Loucy (cell line): Measurements from ENCODE around the gene TELO2.

ENCODE experiments used
- H2AFZ ChIP-seq: fragments of 200-600 bp; sonication (generic); 2 replicates; pipeline ENCODE4 v1.6.0; 2016; ENCODE audit warnings: antibody characterized with exemption, mild to moderate bottlenecking, low read length, moderate library complexity
- H3F3A ChIP-seq: fragments of 200-600 bp; 2 replicates; pipeline ENCODE4 v1.6.0; 2016; ENCODE audit warnings: antibody characterized with exemption, low read depth, mild to moderate bottlenecking
- H3K27me3 ChIP-seq: fragments of 200-600 bp; sonication (generic); 2 replicates; pipeline ENCODE4 v1.6.1; 2014; ENCODE audit warnings: low read length, mild to moderate bottlenecking; ENCODE audit not compliant: insufficient read depth, poor library complexity, severe bottlenecking
- H3K36me3 ChIP-seq: fragments of 200-600 bp; sonication (generic); 2 replicates; pipeline ENCODE4 v1.6.1; 2016; ENCODE audit warnings: low read length; ENCODE audit not compliant: insufficient read depth
- H3K4me1 ChIP-seq: fragments of 200-600 bp; sonication (generic); 2 replicates; pipeline ENCODE4 v1.5.1; 2014; ENCODE audit warnings: low read length, mild to moderate bottlenecking; ENCODE audit not compliant: insufficient read depth, poor library complexity, severe bottlenecking
- H3K4me2 ChIP-seq: fragments of 200-600 bp; sonication (generic); 2 replicates; pipeline ENCODE4 v1.6.0; 2014; ENCODE audit warnings: antibody characterized with exemption, low read length, low read depth, mild to moderate bottlenecking; ENCODE audit not compliant: poor library complexity, severe bottlenecking
- H3K4me3 ChIP-seq: fragments of 200-600 bp; sonication (generic); 2 replicates; pipeline ENCODE4 v1.5.1; 2014; ENCODE audit warnings: low read length, mild to moderate bottlenecking, mixed read lengths; ENCODE audit not compliant: poor library complexity, severe bottlenecking
- H3K79me2 ChIP-seq: fragments of 200-600 bp; sonication (generic); 2 replicates; pipeline ENCODE4 v1.6.1; 2014; ENCODE audit warnings: low read length; ENCODE audit not compliant: insufficient read depth
- H3K9ac ChIP-seq: fragments of 200-600 bp; sonication (generic); 2 replicates; pipeline ENCODE4 v1.6.0; 2014; ENCODE audit warnings: mild to moderate bottlenecking, low read depth, low read length, moderate library complexity; ENCODE audit not compliant: poor library complexity, severe bottlenecking
- H3K9me2 ChIP-seq: fragments of 200-600 bp; sonication (generic); replicated peaks from 2 replicates; pipeline ENCODE4 v1.6.1; 2016; ENCODE audit warnings: low read depth, low read length, mixed read lengths
- H3K9me3 ChIP-seq: fragments of 200-600 bp; sonication (generic); 2 replicates; pipeline ENCODE4 v1.6.1; 2014; ENCODE audit warnings: mild to moderate bottlenecking, antibody characterized with exemption, low read length, low read depth; ENCODE audit not compliant: insufficient read depth
- H4K20me1 ChIP-seq: fragments of 200-600 bp; sonication (generic); 2 replicates; pipeline ENCODE4 v1.6.0; 2014; ENCODE audit warnings: antibody characterized with exemption, low read length, mild to moderate bottlenecking; ENCODE audit not compliant: insufficient read depth, poor library complexity, severe bottlenecking
- CTCF ChIP-seq: fragments of 200-600 bp; sonication (generic); conservative IDR thresholded peaks from 2 replicates; pipeline ENCODE4 v1.5.1; 2014; ENCODE audit warnings: mild to moderate bottlenecking, antibody characterized with exemption, low read length
- EZH2phosphoT487 ChIP-seq: fragments of 200-600 bp; IDR thresholded peaks from 2 replicates; pipeline ENCODE4 v1.6.1; 2018; ENCODE audit warnings: antibody characterized with exemption, mild to moderate bottlenecking, moderate library complexity, borderline replicate concordance

The TELO2 gene

DNA sequence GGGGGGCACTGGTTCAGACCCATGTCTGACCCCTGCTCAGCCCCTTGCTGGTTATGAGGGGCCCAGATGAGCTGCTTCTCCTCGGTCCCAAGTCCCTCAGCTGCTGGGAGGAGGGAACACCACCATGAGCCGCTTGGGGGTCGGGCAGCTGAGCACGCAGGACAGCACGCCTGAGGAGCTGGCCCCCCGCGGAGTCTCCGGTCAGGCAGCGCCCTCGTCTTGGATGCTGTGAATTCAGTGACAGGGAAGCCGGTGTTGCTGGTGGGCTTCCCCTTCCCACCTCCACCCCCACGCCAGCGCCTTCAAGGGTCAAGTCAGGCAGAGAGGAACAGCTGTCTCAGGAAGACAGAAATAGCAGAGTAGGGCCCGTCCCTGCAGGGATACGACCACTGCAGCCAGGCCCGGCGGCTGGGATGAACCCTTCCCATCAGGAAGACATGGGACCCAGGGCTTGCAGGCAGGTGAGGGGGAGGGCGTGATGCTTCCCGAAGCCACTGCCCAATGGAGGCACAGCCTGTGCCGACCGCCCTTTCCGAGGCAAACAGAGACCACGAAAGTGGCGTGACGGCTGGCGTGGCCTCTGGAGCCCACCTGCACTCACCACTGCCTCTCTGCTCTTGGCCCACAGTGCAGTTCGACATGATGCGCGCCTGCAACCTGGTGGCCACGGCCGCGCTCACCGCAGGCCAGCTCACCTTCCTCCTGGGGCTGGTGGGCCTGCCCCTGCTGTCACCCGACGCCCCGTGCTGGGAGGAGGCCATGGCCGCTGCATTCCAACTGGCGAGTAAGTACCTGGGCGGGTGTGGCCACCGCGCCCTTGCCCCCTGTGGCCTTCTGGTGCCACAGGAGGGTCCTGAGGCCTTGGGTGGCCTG lies 48.4 kb downstream of the TELO2 start:
- Histone ChIP-seq H3K27me3 (no peaks in the 10 kb centered on the region), H3K4me3 (no peak overlapping the region), H3K36me3 (no peaks in the 10 kb centered on the region), H3K4me2 (no peak overlapping the region), H3K9me2 (no peaks in the 10 kb centered on the region), H4K20me1 (no peaks in the 10 kb centered on the region), H3F3A (no peaks in the 10 kb centered on the region), H3K79me2 (no peaks in the 10 kb centered on the region), H3K4me1 (peaks cover 39% of the 10 kb centered on the region), H3K9ac (no peak overlapping the region), H3K9me3 (no peaks in the 10 kb centered on the region), H2AFZ (no peak overlapping the region)
- TF ChIP-seq EZH2phosphoT487 (no peak), CTCF (no peak)

DNA sequence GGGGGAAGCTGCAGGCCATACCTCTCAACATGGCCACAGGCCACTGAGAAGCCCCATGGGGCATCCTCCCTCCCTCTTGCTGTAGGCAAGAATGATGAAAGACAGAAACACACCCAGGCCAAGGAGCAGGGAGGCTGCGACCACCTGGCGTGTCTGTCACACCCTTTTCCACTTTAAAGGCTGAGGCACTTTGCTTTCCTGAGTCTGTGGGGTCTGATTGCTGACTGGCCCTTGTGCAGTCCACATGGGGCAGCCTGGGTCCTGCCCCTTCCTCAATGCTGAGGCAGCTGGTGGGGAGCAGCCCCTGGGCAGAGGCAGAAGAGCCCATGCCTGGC lies 49.0 kb downstream of the TELO2 start:
- Histone ChIP-seq H3F3A (no peaks in the 10 kb centered on the region), H3K79me2 (no peaks in the 10 kb centered on the region), H3K36me3 (no peaks in the 10 kb centered on the region), H2AFZ (no peak overlapping the region), H3K4me1 (peaks cover 39% of the 10 kb centered on the region), H3K4me3 (no peak overlapping the region), H3K4me2 (no peak overlapping the region), H3K9me3 (no peaks in the 10 kb centered on the region), H3K9ac (no peak overlapping the region), H4K20me1 (no peaks in the 10 kb centered on the region), H3K27me3 (no peaks in the 10 kb centered on the region), H3K9me2 (no peaks in the 10 kb centered on the region)
- TF ChIP-seq EZH2phosphoT487 (no peak), CTCF (no peak)

DNA sequence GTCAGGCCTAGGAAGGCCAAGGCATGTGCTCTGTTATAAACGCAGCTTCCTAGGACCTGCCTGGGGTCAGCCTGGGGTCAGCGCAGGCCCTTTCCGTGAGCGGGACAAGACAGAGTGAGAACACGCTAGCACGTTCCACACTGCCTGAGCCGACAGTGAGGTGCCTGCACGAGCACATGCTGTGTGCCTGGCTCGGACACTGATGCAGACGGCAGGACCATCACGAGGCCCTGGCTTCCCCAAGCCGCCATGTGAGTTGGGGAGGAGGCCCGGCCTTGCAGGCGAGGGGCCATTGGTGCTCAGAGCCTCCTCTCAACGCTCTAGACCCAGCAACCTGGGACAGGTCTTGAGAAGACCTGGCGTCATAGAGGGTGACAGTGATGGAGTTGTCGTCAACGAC lies 49.4 kb downstream of the TELO2 start:
- H4K20me1 ChIP-seq = no peaks in the 10 kb centered on the region
- no peaks in the 10 kb centered on the region for H3K9me2 ChIP-seq
- no peaks in the 10 kb centered on the region for H3K27me3 ChIP-seq
- H3K4me1 ChIP-seq = peaks cover 38% of the 10 kb centered on the region
- H3K4me2 ChIP-seq = peak overlapping the region; percentile 54
- H3F3A ChIP-seq = no peaks in the 10 kb centered on the region
- H3K36me3 ChIP-seq = no peaks in the 10 kb centered on the region
- no peak overlapping the region for H2AFZ ChIP-seq
- no peak for TF ChIP-seq CTCF
- no peak for TF ChIP-seq EZH2phosphoT487
- H3K79me2 ChIP-seq = no peaks in the 10 kb centered on the region
- no peak overlapping the region for H3K9ac ChIP-seq
- H3K9me3 ChIP-seq = no peaks in the 10 kb centered on the region
- H3K4me3 ChIP-seq = no peak overlapping the region
